ENCODE results near the gene MLXIPL.
"Not testable (repeated sequence)": the region's sequence is repeated elsewhere in the genome, so short reads cannot be mapped to it uniquely, and the experiment has no call there.

Gene MLXIPL

DNA sequence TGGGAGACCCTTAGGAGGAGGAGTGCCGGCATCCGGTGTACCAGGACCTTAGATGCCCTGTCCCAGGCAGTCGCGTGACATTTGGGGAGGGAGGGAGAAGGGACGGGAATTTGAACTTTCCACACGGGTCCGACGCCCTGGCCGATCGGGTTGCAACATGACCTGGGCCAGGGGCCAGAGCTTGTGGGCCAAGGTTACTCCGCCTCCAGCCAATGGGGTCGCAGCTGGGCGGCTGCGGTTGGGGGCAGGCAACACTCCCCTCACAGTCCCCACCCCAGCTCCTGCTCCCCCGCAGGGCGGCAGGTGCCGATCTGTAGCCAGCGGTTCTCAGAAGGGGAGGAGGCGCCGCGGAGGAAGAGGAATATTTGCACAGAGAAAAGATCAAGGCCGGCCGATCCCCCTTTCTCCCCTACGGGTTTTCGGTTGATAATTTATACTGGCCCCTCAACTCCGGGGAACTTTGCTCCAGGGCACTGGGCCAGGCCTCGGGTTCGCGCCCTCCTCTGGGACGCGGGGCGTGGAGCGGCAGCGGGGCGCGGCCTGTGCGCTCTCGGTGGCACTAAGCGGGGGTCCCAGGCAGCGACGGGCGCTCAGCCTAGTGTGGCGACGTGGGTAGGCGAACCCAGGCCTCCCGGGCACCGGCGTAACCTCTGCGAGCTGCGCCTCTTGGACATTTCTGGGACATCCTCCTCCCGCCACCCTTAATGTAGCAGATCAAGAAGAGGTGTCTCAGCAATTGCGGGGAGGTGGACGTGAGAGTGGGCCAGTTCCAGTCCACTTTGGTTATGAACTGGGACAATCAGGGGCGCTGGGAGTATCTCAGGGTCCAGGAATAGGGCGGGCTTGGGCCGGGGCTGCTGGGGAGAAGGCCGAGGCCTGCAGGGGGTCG, 1.2 kb downstream of the MLXIPL start:
- no peak overlapping the region for H3K27ac ChIP-seq

GRCh38 chr7:73622527-73622908, 1.8 kb downstream of the MLXIPL start:
- no peak for TF ChIP-seq FOXP2 (optimal IDR thresholded peaks at IDR 0.05; ENCODE audit: control extremely low read depth, extremely low read length, insufficient read depth)
- Histone ChIP-seq H3K9me3 (ENCODE audit: low read depth, low read length) (no peaks in the 10 kb centered on the region), H3K27ac (no peak overlapping the region), H3K4me3 (no peak overlapping the region), H3K9ac (ENCODE audit: insufficient read length) (no peak overlapping the region), H3K36me3 (ENCODE audit: insufficient read depth, low read length) (no peaks in the 10 kb centered on the region)
- no peak for DNase-seq (ENCODE audit: low read depth, low spot score)

More for the DNA sequence above, 1.2 kb downstream of the MLXIPL start:
- Histone ChIP-seq H3K9me3 (ENCODE audit: low read depth, low read length) (no peaks in the 10 kb centered on the region), H3K4me3 (peak overlapping the region; percentile 76), H3K9ac (ENCODE audit: insufficient read length) (no peak overlapping the region), H3K36me3 (ENCODE audit: insufficient read depth, low read length) (no peaks in the 10 kb centered on the region)
- DNase-seq (ENCODE audit: low read depth, low spot score): no peak
- no peak for TF ChIP-seq FOXP2 (optimal IDR thresholded peaks at IDR 0.05; ENCODE audit: control extremely low read depth, extremely low read length, insufficient read depth)
- TF ChIP-seq POLR2AphosphoS5 (IDR thresholded peaks at IDR 0.05; ENCODE audit: borderline replicate concordance, low read depth, low read length): no peak
- TF ChIP-seq EZH2 (IDR thresholded peaks at IDR 0.05): no peak

- no peak for DNase-seq (ENCODE audit: low read depth, low spot score)
Measured at GRCh38 chr7:73621168-73622063, 2.9 kb downstream of the MLXIPL start.

DNA sequence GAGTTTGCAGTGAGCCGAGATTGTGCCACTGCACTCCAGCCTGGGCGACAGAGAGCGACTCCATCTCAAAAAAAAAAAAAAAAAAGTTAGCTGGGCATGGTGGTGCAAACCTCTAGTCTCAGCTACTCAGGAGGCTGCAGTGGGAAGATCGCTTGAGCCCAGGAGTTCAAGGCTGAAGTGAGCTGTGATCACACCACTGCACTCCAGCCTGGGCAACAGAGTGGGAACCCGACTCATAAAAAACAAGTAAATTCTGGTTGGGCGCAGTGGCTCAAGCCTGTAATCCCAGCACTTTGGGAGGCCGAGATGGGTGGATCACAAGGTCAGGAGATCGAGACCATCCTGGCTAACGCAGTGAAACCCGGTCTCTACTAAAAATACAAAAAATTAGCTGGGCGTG, 4.9 kb downstream of the MLXIPL start:
- H3K9me3 ChIP-seq (ENCODE audit: low read depth, low read length); H3K9ac ChIP-seq (ENCODE audit: insufficient read length); H3K4me3 ChIP-seq; H3K27ac ChIP-seq; H3K36me3 ChIP-seq (ENCODE audit: insufficient read depth, low read length); DNase-seq (ENCODE audit: low read depth, low spot score): not testable (repeated sequence)

More at GRCh38 chr7:73621168-73622063, 2.9 kb downstream of the MLXIPL start:
- no peak overlapping the region for H3K4me3 ChIP-seq
- no peaks in the 10 kb centered on the region for H3K36me3 ChIP-seq (ENCODE audit: insufficient read depth, low read length)
- H3K9me3 ChIP-seq (ENCODE audit: low read depth, low read length): no peaks in the 10 kb centered on the region
- TF ChIP-seq EZH2 (IDR thresholded peaks at IDR 0.05): no peak
- no peak for TF ChIP-seq FOXP2 (optimal IDR thresholded peaks at IDR 0.05; ENCODE audit: control extremely low read depth, extremely low read length, insufficient read depth)
- no peak for TF ChIP-seq POLR2AphosphoS5 (IDR thresholded peaks at IDR 0.05; ENCODE audit: borderline replicate concordance, low read depth, low read length)
- no peak overlapping the region for H3K9ac ChIP-seq (ENCODE audit: insufficient read length)
- H3K27ac ChIP-seq: no peak overlapping the region

GRCh38 chr7:73618538-73618937, 5.8 kb downstream of the MLXIPL start:
- DNase-seq (ENCODE audit: low read depth, low spot score): no peak
- no peaks in the 10 kb centered on the region for H3K9me3 ChIP-seq (ENCODE audit: low read depth, low read length)
- no peak overlapping the region for H3K4me3 ChIP-seq
- no peak overlapping the region for H3K27ac ChIP-seq
- no peaks in the 10 kb centered on the region for H3K36me3 ChIP-seq (ENCODE audit: insufficient read depth, low read length)
- TF ChIP-seq FOXP2 (optimal IDR thresholded peaks at IDR 0.05; ENCODE audit: control extremely low read depth, extremely low read length, insufficient read depth): no peak
- no peak for TF ChIP-seq POLR2AphosphoS5 (IDR thresholded peaks at IDR 0.05; ENCODE audit: borderline replicate concordance, low read depth, low read length)
- no peak for TF ChIP-seq EZH2 (IDR thresholded peaks at IDR 0.05)
- H3K9ac ChIP-seq (ENCODE audit: insufficient read length): no peak overlapping the region

- not testable (repeated sequence) for H3K9ac ChIP-seq (ENCODE audit: insufficient read length); H3K4me3 ChIP-seq; H3K9me3 ChIP-seq (ENCODE audit: low read depth, low read length); DNase-seq (ENCODE audit: low read depth, low spot score); H3K36me3 ChIP-seq (ENCODE audit: insufficient read depth, low read length); H3K27ac ChIP-seq
Measured at GRCh38 chr7:73617520-73617919, 6.8 kb downstream of the MLXIPL start.

DNA sequence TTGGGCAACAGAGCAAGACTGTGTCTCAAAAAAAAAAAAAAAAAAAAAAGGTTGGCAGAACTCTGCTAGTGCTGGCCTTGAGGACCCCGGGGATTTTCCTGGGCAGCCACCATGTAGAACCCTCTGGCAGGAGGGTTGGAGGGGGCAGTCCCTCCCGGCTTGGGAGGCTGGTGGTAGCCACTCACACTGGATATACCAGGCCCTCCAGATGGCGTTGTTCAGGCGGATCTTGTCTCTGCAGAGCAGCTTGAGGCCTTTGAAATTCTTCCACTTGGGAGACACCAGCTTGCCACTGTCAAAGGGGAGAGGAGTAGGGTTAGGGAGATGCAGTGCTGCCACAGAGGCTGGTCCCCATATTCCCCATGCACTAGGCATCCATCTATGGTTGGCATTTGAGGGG, 8.4 kb downstream of the MLXIPL start:
- no peak overlapping the region for H3K9ac ChIP-seq (ENCODE audit: insufficient read length)
- H3K27ac ChIP-seq: no peak overlapping the region
- H3K4me3 ChIP-seq: no peak overlapping the region
- no peak for DNase-seq (ENCODE audit: low read depth, low spot score)
- TF ChIP-seq EZH2 (IDR thresholded peaks at IDR 0.05): no peak
- no peak for TF ChIP-seq FOXP2 (optimal IDR thresholded peaks at IDR 0.05; ENCODE audit: control extremely low read depth, extremely low read length, insufficient read depth)
- no peak for TF ChIP-seq POLR2AphosphoS5 (IDR thresholded peaks at IDR 0.05; ENCODE audit: borderline replicate concordance, low read depth, low read length)
- H3K9me3 ChIP-seq (ENCODE audit: low read depth, low read length): no peaks in the 10 kb centered on the region
- H3K36me3 ChIP-seq (ENCODE audit: insufficient read depth, low read length): no peaks in the 10 kb centered on the region

GRCh38 chr7:73614937-73615336, 9.4 kb downstream of the MLXIPL start:
- not testable (repeated sequence) for H3K9me3 ChIP-seq (ENCODE audit: low read depth, low read length); DNase-seq (ENCODE audit: low read depth, low spot score); H3K27ac ChIP-seq; H3K4me3 ChIP-seq; H3K9ac ChIP-seq (ENCODE audit: insufficient read length); H3K36me3 ChIP-seq (ENCODE audit: insufficient read depth, low read length)
